HepG2 (cell line): ENCODE results near the gene PLSCR4. TPM values are rescaled to one million over a fixed set of nuclear protein-coding genes. Genes with fewer than 3 reads are reported as not detected.

Experiments used
- ATAC-seq: fragments of 200-7000 bp; cut with Tn5 transposase; 3 replicates; pipeline ENCODE4 v1.9.1; 2020; ENCODE audit warnings: mild to moderate bottlenecking, moderate library complexity
- BruUV-seq: library from RNA; stranded (reverse); fragments of 400-500 nt; replicated peaks from 2 replicates; lab custom pipeline; 2021; lab: Mats Ljungman, UMichigan
- CTCF ChIA-PET: fragments of 300-600 bp; formaldehyde crosslinking; extraction: SDS; loops from one replicate; lab custom pipeline; 2021; ENCODE audit warnings: low total read pairs, inconsistent platforms, low intra/inter-chr PET ratio; lab: Yijun Ruan, JAX
- POLR2A ChIA-PET: fragments of 350-600 bp; sonication (Branson Sonifier 250); formaldehyde crosslinking; loops from one replicate; lab custom pipeline; 2020; ENCODE audit warnings: antibody characterized with exemption, inconsistent platforms; lab: Yijun Ruan, JAX
- DNase-seq: peaks from one replicate; pipeline ENCODE4 v3.0.0-alpha.2; 2015; ENCODE audit warnings: low spot score
- FAIRE-seq: peaks from 3 replicates; lab custom pipeline; 2011; peaks lifted over from hg19 to GRCh38; lab: Jason Lieb, UNC
- H2AFZ ChIP-seq: one replicate; pipeline ENCODE4 v1.6.1; 2011; ENCODE audit warnings: low read length, inconsistent platforms
- H3K27ac ChIP-seq: fragments of 300-600 bp; 3 replicates; pipeline ENCODE4 v1.8.0; 2011; ENCODE audit warnings: mixed run types, mild to moderate bottlenecking, mixed read lengths, low read length, inconsistent platforms; ENCODE audit not compliant: insufficient read depth; ENCODE audit errors: extremely low read length
- H3K27me3 ChIP-seq, 2 experiments: fragments of 200-600 bp in 1 of 2; 2 replicates in 1 of 2; 3 replicates in 1 of 2; pipeline versions ENCODE4 v1.6.0 to v1.8.0; 2011; ENCODE audit warnings: low read length in 2 of 2, mild to moderate bottlenecking in 2 of 2, moderate library complexity in 2 of 2, inconsistent platforms in 1 of 2; ENCODE audit not compliant: insufficient read depth in 2 of 2, control insufficient read depth in 1 of 2
- H3K36me3 ChIP-seq, 2 experiments: fragments of 200-600 bp in 1 of 2; replicated peaks in 1 of 2; 2 replicates in 1 of 2; 3 replicates in 1 of 2; pipeline versions ENCODE4 v1.5.1 to v1.8.0; 2011; ENCODE audit warnings: low read length in 2 of 2, inconsistent platforms in 1 of 2; ENCODE audit not compliant: insufficient read depth in 2 of 2, control insufficient read depth in 1 of 2
- H3K4me1 ChIP-seq: 2 replicates; pipeline ENCODE4 v1.5.1; 2012; ENCODE audit warnings: low read length, inconsistent platforms; ENCODE audit not compliant: insufficient read depth
- H3K4me2 ChIP-seq: 2 replicates; pipeline ENCODE4 v1.6.0; 2011; ENCODE audit warnings: low read depth, low read length, inconsistent platforms
- H3K4me3 ChIP-seq, 3 experiments: fragments of 200-600 bp in 1 of 3; sonication (generic), shearing (Covaris generic) in 1 of 3; replicated peaks in 1 of 3; 2 replicates each; pipeline ENCODE4 v1.5.1; 2011 to 2016; ENCODE audit warnings: low read length in 3 of 3, inconsistent platforms in 2 of 3, low read depth in 2 of 3, mild to moderate bottlenecking in 2 of 3, control low read depth in 1 of 3, mixed read lengths in 1 of 3; ENCODE audit not compliant: insufficient read depth in 1 of 3
- H3K79me2 ChIP-seq: one replicate; pipeline ENCODE4 v1.6.1; 2011; ENCODE audit warnings: low read length, inconsistent platforms; ENCODE audit not compliant: insufficient read depth
- H3K9ac ChIP-seq: 2 replicates; pipeline ENCODE4 v1.6.0; 2011; ENCODE audit warnings: mild to moderate bottlenecking, low read depth, low read length, inconsistent platforms; ENCODE audit not compliant: insufficient read depth
- H3K9me3 ChIP-seq: 2 replicates; pipeline ENCODE4 v1.5.1; 2012; ENCODE audit warnings: mild to moderate bottlenecking, low read length
- H4K20me1 ChIP-seq: 2 replicates; pipeline ENCODE4 v1.6.0; 2011; ENCODE audit warnings: inconsistent platforms, mild to moderate bottlenecking, low read length, moderate library complexity; ENCODE audit not compliant: insufficient read depth
- PAWR ChIP-seq: sonication (generic); formaldehyde crosslinking; IDR thresholded peaks from 2 replicates; pipeline ENCODE4 v1.4.0; 2020; ENCODE audit warnings: missing genetic modification reagents, mild to moderate bottlenecking, borderline replicate concordance
- TCF7 ChIP-seq: sonication (generic); IDR thresholded peaks from 2 replicates; pipeline ENCODE4 v1.6.1; 2016; ENCODE audit warnings: antibody characterized with exemption, low read depth
- ZNF264 ChIP-seq: sonication (generic); formaldehyde crosslinking; IDR thresholded peaks from 2 replicates; pipeline ENCODE4 v1.4.0; 2020; ENCODE audit warnings: missing genetic modification reagents
- ZNF589 ChIP-seq: sonication (generic); formaldehyde crosslinking; conservative IDR thresholded peaks from 2 replicates; pipeline ENCODE4 v1.8.0; 2022; ENCODE audit warnings: mild to moderate bottlenecking, moderate library complexity, missing genetic modification reagents
- ZNF619 ChIP-seq: sonication (generic); formaldehyde crosslinking; IDR thresholded peaks from 2 replicates; pipeline ENCODE4 v1.4.0; 2020; ENCODE audit warnings: mild to moderate bottlenecking, missing genetic modification reagents
- WGBS: methylation state at CpG from one replicate; pipeline ENCODE4 v1.1.6; 2017; ENCODE audit warnings: low lambda C conversion rate; 5-methylcytosine and 5-hydroxymethylcytosine counted together
- in situ Hi-C: cut with HindIII; loops from 2 replicates; pipeline ENCODE4 v1.10.0; 2017; ENCODE audit warnings: low pct_unique_long_range_greater_than_20kb; ENCODE audit not compliant: extremely low pct_ligation_motif_present
- intact Hi-C: fragments of 100-400 bp; cut with micrococcal nuclease; formaldehyde crosslinking; loops from one replicate; pipeline ENCODE4 v1.10.0; 2022; ENCODE audit not compliant: unreplicated experiment
- polyA plus RNA-seq, 8 experiments: library from polyadenylated mRNA; depleted of rRNA in 3 of 8; stranded (reverse) in 7 of 8; unstranded in 1 of 8; fragments of >200 nt; fragmentation: Illumina TruSeq in 4 of 8; extraction: Trizol in 4 of 8; gene quantifications; 2 replicates each; pipeline versions ENCODE4 v1.2.1 to v1.2.3, GENCODE V29; 2011 to 2016; ENCODE audit warnings: low read depth in 4 of 8, missing spikeins in 1 of 8, mixed read lengths in 1 of 8; ENCODE audit not compliant: insufficient read depth in 1 of 8
- total RNA-seq, 5 experiments: library from RNA; depleted of rRNA; stranded (reverse); fragments of >200 nt; fragmentation: Illumina TruSeq; extraction: Trizol; gene quantifications; 2 replicates each; pipeline ENCODE4 v1.2.3, GENCODE V29; 2016; ENCODE audit warnings: low read depth in 1 of 5
- TF ChIP-seq, protein P1 (sequence below): sonication (generic); formaldehyde crosslinking; IDR thresholded peaks from 2 replicates; pipeline ENCODE4 v1.4.0; 2020; ENCODE audit warnings: missing genetic modification reagents, borderline replicate concordance
- TF ChIP-seq, protein P2 (sequence below): sonication (generic); formaldehyde crosslinking; IDR thresholded peaks from 2 replicates; pipeline ENCODE4 v1.5.0; 2020; ENCODE audit warnings: missing genetic modification reagents, mild to moderate bottlenecking, borderline replicate concordance
- TF ChIP-seq, protein P3 (sequence below): IDR thresholded peaks from 2 replicates; pipeline ENCODE4 v1.6.1; 2016; ENCODE audit warnings: missing biosample characterization, missing genetic modification reagents, low read depth
- TF ChIP-seq, protein P4 (sequence below): sonication (generic); formaldehyde crosslinking; IDR thresholded peaks from 2 replicates; pipeline ENCODE4 v1.4.0; 2020; ENCODE audit warnings: missing genetic modification reagents
- TF ChIP-seq, protein P5 (sequence below), 2 experiments: sonication (generic) in 1 of 2; formaldehyde crosslinking in 1 of 2; IDR thresholded peaks; 2 replicates each; pipeline versions ENCODE4 v1.6.1 to v1.9.0; 2014 to 2022; ENCODE audit warnings: antibody characterized with exemption in 1 of 2, borderline replicate concordance in 1 of 2, inconsistent platforms in 1 of 2, low read depth in 1 of 2, missing genetic modification reagents in 1 of 2

The PLSCR4 gene
- total and polyA plus RNA-seq, 2 of the 13 experiments (the other 11 are each of a cell fraction or from before 2014, with no cell fraction given) = 1.5 to 59.0 TPM

DNA sequence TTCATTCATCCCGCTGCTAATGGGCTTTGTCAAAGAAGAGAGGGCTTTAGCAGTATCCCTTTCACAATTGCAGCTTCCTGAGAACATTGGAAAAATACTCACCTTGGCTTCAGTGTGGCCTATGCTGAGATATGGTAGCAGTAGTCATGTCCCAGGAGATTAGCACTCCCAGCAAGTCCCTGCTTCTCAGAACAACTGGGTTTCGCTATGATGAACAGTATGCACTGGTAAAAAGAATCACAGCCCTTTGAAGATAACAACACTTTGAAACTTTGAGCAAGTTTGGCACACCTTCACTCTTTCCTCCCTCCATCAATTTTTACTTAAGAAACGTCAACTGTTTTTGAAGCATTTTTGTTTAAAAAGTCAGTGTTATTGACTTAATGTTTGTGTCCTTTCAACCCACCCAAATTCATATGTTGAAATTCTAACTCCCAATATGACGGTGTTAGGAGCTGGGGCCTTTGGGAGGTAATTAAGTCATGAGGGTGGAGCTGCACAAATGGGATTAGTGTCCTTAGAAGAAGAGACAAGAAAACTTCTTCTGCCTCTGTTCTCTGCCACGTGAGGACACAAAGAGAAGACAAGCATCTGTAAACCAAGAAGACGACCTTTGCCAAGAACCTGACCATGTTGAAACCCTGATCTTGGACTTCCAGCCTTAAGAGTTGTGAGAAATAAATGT, 17.8 kb upstream of the PLSCR4 start:
- CTCF ChIA-PET = no interaction called here
- in situ Hi-C loops = no loop called here
- TF ChIP-seq, protein P1, sequence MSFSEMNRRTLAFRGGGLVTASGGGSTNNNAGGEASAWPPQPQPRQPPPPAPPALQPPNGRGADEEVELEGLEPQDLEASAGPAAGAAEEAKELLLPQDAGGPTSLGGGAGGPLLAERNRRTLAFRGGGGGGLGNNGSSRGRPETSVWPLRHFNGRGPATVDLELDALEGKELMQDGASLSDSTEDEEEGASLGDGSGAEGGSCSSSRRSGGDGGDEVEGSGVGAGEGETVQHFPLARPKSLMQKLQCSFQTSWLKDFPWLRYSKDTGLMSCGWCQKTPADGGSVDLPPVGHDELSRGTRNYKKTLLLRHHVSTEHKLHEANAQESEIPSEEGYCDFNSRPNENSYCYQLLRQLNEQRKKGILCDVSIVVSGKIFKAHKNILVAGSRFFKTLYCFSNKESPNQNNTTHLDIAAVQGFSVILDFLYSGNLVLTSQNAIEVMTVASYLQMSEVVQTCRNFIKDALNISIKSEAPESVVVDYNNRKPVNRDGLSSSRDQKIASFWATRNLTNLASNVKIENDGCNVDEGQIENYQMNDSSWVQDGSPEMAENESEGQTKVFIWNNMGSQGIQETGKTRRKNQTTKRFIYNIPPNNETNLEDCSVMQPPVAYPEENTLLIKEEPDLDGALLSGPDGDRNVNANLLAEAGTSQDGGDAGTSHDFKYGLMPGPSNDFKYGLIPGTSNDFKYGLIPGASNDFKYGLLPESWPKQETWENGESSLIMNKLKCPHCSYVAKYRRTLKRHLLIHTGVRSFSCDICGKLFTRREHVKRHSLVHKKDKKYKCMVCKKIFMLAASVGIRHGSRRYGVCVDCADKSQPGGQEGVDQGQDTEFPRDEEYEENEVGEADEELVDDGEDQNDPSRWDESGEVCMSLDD (CRISPR knock-in tag) = no peak
- TF ChIP-seq ZNF589 (CRISPR knock-in tag) (no peak), TCF7 (no peak), ZNF264 (CRISPR knock-in tag) (no peak), PAWR (no peak), ZNF619 (CRISPR knock-in tag) (no peak)
- TF ChIP-seq, protein P2, sequence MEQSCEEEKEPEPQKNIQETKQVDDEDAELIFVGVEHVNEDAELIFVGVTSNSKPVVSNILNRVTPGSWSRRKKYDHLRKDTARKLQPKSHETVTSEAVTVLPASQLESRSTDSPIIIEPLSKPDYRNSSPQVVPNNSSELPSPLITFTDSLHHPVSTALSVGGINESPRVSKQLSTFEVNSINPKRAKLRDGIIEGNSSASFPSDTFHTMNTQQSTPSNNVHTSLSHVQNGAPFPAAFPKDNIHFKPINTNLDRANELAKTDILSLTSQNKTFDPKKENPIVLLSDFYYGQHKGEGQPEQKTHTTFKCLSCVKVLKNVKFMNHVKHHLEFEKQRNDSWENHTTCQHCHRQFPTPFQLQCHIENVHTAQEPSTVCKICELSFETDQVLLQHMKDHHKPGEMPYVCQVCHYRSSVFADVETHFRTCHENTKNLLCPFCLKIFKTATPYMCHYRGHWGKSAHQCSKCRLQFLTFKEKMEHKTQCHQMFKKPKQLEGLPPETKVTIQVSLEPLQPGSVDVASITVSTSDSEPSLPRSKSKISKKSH (CRISPR knock-in tag) = no peak
- TF ChIP-seq, protein P3, sequence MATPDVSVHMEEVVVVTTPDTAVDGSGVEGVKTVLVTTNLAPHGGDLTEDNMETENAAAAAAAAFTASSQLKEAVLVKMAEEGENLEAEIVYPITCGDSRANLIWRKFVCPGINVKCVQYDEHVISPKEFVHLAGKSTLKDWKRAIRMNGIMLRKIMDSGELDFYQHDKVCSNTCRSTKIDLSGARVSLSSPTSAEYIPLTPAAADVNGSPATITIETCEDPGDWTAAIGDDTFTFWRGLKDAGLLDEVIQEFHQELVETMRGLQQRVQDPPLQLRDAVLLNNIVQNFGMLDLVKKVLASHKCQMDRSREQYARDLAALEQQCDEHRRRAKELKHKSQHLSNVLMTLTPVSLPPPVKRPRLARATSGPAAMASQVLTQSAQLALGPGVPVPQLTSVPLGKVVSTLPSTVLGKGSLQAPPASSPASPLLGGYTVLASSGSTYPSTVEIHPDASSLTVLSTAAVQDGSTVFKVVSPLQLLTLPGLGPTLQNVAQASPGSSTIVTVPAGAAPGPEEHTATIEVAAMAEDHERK (CRISPR knock-in tag) = no peak
- TF ChIP-seq, protein P4, sequence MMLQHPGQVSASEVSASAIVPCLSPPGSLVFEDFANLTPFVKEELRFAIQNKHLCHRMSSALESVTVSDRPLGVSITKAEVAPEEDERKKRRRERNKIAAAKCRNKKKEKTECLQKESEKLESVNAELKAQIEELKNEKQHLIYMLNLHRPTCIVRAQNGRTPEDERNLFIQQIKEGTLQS = no peak
- TF ChIP-seq, protein P5, sequence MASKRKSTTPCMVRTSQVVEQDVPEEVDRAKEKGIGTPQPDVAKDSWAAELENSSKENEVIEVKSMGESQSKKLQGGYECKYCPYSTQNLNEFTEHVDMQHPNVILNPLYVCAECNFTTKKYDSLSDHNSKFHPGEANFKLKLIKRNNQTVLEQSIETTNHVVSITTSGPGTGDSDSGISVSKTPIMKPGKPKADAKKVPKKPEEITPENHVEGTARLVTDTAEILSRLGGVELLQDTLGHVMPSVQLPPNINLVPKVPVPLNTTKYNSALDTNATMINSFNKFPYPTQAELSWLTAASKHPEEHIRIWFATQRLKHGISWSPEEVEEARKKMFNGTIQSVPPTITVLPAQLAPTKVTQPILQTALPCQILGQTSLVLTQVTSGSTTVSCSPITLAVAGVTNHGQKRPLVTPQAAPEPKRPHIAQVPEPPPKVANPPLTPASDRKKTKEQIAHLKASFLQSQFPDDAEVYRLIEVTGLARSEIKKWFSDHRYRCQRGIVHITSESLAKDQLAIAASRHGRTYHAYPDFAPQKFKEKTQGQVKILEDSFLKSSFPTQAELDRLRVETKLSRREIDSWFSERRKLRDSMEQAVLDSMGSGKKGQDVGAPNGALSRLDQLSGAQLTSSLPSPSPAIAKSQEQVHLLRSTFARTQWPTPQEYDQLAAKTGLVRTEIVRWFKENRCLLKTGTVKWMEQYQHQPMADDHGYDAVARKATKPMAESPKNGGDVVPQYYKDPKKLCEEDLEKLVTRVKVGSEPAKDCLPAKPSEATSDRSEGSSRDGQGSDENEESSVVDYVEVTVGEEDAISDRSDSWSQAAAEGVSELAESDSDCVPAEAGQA (IDR thresholded peaks at IDR 0.05; ENCODE audit: low read depth) = no peak
- TF ChIP-seq, protein P5 (CRISPR knock-in tag; IDR thresholded peaks at IDR 0.05; ENCODE audit: borderline replicate concordance) = no peak

More for the DNA sequence above, 17.8 kb upstream of the PLSCR4 start:
- no peak overlapping the region for H3K9ac ChIP-seq
- H3K27me3 ChIP-seq = no peaks in the 10 kb centered on the region; a peak in 1 of 5 replicates
- H3K27ac ChIP-seq = no peak overlapping the region
- H3K36me3 ChIP-seq = no peaks in the 10 kb centered on the region
- no peaks in the 10 kb centered on the region for H3K79me2 ChIP-seq
- H3K4me1 ChIP-seq = no peaks in the 10 kb centered on the region
- BruUV-seq = no TSS peak
- H3K4me3 ChIP-seq = no peak overlapping the region
- no peak overlapping the region for H3K4me2 ChIP-seq
- POLR2A ChIA-PET = no interaction called here
- no peaks in the 10 kb centered on the region for H4K20me1 ChIP-seq
- DNase-seq = no peak
- H3K9me3 ChIP-seq = no peaks in the 10 kb centered on the region
- 8% methylated on average over 6 of the region's 6 CpGs for WGBS
- intact Hi-C loops = no loop called here
- no peak for ATAC-seq
- H2AFZ ChIP-seq = no peak overlapping the region
- no peak for FAIRE-seq
